Neural cell (in vitro differentiated cells): ENCODE measurements around the gene SMTNL2. TPM values are rescaled to one million over a fixed set of nuclear protein-coding genes. Genes with fewer than 3 reads are reported as not detected.

ENCODE experiments used
- H2AFZ ChIP-seq: fragments of 200-600, 300-800 bp; sonication (generic), shearing (Covaris generic); 2 replicates; pipeline ENCODE4 v1.6.0; 2014; ENCODE audit warnings: low read depth, mild to moderate bottlenecking, antibody characterized with exemption, low read length, moderate library complexity
- H3F3A ChIP-seq: fragments of 200-600 bp; shearing (Covaris generic); 2 replicates; pipeline ENCODE4 v1.6.1; 2016; ENCODE audit warnings: mild to moderate bottlenecking, moderate library complexity, mixed read lengths, antibody characterized with exemption, low read length; ENCODE audit not compliant: insufficient read depth, poor library complexity, severe bottlenecking
- H3K27ac ChIP-seq: fragments of 200-600, 300-800 bp; sonication (generic), shearing (Covaris generic); 2 replicates; pipeline ENCODE4 v1.5.1; 2014; ENCODE audit warnings: mild to moderate bottlenecking, low read length, moderate library complexity
- H3K27me3 ChIP-seq: fragments of 300-800, 200-600 bp; sonication (generic), shearing (Covaris generic); 2 replicates; pipeline ENCODE4 v1.6.0; 2014; ENCODE audit warnings: mild to moderate bottlenecking, low read depth, low read length, moderate library complexity; ENCODE audit not compliant: insufficient read depth
- H3K36me3 ChIP-seq: fragments of 300-800, 200-600 bp; sonication (generic), shearing (Covaris generic); 2 replicates; pipeline ENCODE4 v1.5.1; 2014; ENCODE audit warnings: mild to moderate bottlenecking, antibody characterized with exemption, low read length, moderate library complexity; ENCODE audit not compliant: insufficient read depth
- H3K4me2 ChIP-seq: fragments of 300-800, 200-600 bp; sonication (generic), shearing (Covaris generic); 2 replicates; pipeline ENCODE4 v1.6.0; 2014; ENCODE audit warnings: mild to moderate bottlenecking, low read length
- H3K4me3 ChIP-seq: fragments of 300-800, 200-600 bp; sonication (generic), shearing (Covaris generic); 2 replicates; pipeline ENCODE4 v1.5.1; 2014; ENCODE audit warnings: mild to moderate bottlenecking, low read length, moderate library complexity
- H3K79me2 ChIP-seq: fragments of 200-600 bp; shearing (Covaris generic); replicated peaks from 2 replicates; pipeline ENCODE4 v1.6.0; 2014; ENCODE audit warnings: mild to moderate bottlenecking, low read length, moderate library complexity; ENCODE audit not compliant: insufficient read depth
- H3K9ac ChIP-seq: fragments of 300-800, 200-600 bp; sonication (generic), shearing (Covaris generic); 2 replicates; pipeline ENCODE4 v1.6.1; 2016; ENCODE audit warnings: mild to moderate bottlenecking, low read length, mixed read lengths
- H3K9me2 ChIP-seq: fragments of 200-600 bp; shearing (Covaris generic); 2 replicates; pipeline ENCODE4 v1.6.1; 2016; ENCODE audit warnings: mild to moderate bottlenecking, low read length, mixed read lengths; ENCODE audit not compliant: insufficient read depth
- H3K9me3 ChIP-seq: fragments of 200-600, 300-800 bp; sonication (generic), shearing (Covaris generic); 2 replicates; pipeline ENCODE4 v1.6.1; 2016; ENCODE audit warnings: mild to moderate bottlenecking, mixed run types, low read length, moderate library complexity, mixed read lengths
- H4K20me1 ChIP-seq: fragments of 200-600 bp; shearing (Covaris generic); 2 replicates; pipeline ENCODE4 v1.6.1; 2016; ENCODE audit warnings: mild to moderate bottlenecking, mixed run types; ENCODE audit not compliant: insufficient read depth
- EP300 ChIP-seq: fragments of 450-650 bp; conservative IDR thresholded peaks from 2 replicates; pipeline ENCODE4 v1.6.1; 2014; ENCODE audit warnings: antibody characterized with exemption, mild to moderate bottlenecking, moderate library complexity; ENCODE audit not compliant: poor library complexity, severe bottlenecking
- EZH2 ChIP-seq: fragments of 200-600, 300-800 bp; shearing (Covaris generic), sonication (generic); IDR thresholded peaks from 2 replicates; pipeline ENCODE4 v1.6.1; 2014; ENCODE audit warnings: antibody characterized with exemption, low read length, borderline replicate concordance, mild to moderate bottlenecking; ENCODE audit not compliant: insufficient read depth, poor library complexity, severe bottlenecking
- MXI1 ChIP-seq: fragments of 450-650 bp; conservative IDR thresholded peaks from 2 replicates; pipeline ENCODE4 v1.6.1; 2014; ENCODE audit warnings: antibody characterized with exemption, mild to moderate bottlenecking; ENCODE audit not compliant: poor library complexity, severe bottlenecking
- POLR2AphosphoS5 ChIP-seq: IDR thresholded peaks from 2 replicates; pipeline ENCODE4 v1.6.1; 2012
- RAD21 ChIP-seq: fragments of 450-650 bp; conservative IDR thresholded peaks from 2 replicates; pipeline ENCODE4 v1.6.1; 2014; ENCODE audit warnings: antibody characterized with exemption, mild to moderate bottlenecking, moderate library complexity
- SMC3 ChIP-seq: fragments of 450-650 bp; conservative IDR thresholded peaks from 2 replicates; pipeline ENCODE4 v1.6.1; 2014; ENCODE audit warnings: antibody characterized with exemption, mild to moderate bottlenecking, moderate library complexity; ENCODE audit not compliant: poor library complexity
- TAF1 ChIP-seq: IDR thresholded peaks from 2 replicates; pipeline ENCODE4 v1.6.1; 2012; ENCODE audit warnings: low read depth
- polyA plus RNA-seq: library from polyadenylated mRNA; depleted of rRNA; stranded (reverse); fragments of >200 nt; gene quantifications from 2 replicates; pipeline ENCODE4 v1.2.3, GENCODE V29; 2014
- TF ChIP-seq, protein P1 (sequence below): IDR thresholded peaks from 2 replicates; pipeline ENCODE4 v1.6.1; 2012; ENCODE audit warnings: borderline replicate concordance
- TF ChIP-seq, protein P2 (sequence below): fragments of 450-650 bp; IDR thresholded peaks from 2 replicates; pipeline ENCODE4 v1.5.1; 2014; ENCODE audit warnings: antibody characterized with exemption, mild to moderate bottlenecking, moderate library complexity; ENCODE audit not compliant: poor library complexity, severe bottlenecking

The SMTNL2 gene
- polyA plus RNA-seq, 1 donor from 2014 or later: 0.81 TPM

DNA sequence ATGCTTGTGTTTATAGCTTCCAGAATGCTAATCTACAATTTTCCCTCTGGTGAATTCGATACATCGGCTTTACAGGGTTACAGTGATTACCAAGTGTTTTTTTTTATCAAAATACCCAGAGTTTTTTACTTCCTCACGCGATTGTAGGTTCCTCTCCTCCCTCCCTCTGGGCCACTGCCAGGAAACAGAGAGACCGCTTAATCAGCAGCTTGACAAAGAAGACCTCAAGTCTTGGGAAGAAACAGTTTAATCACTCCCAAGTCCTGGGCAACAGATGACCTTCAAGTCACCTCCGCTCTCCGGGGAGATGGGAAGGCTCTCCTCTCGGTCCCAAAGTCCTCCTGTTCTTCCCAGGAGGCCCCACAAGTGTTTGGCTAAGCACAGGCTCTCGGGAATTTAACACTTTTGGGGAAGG, 23.5 kb downstream of the SMTNL2 start:
- Histone ChIP-seq H3K27ac (no peak overlapping the region), H3F3A (no peaks in the 10 kb centered on the region), H3K9ac (no peak overlapping the region), H4K20me1 (no peaks in the 10 kb centered on the region), H3K79me2 (no peaks in the 10 kb centered on the region), H3K36me3 (no peaks in the 10 kb centered on the region), H3K9me3 (no peaks in the 10 kb centered on the region), H2AFZ (no peak overlapping the region), H3K27me3 (no peaks in the 10 kb centered on the region), H3K4me2 (no peak overlapping the region), H3K9me2 (no peaks in the 10 kb centered on the region), H3K4me3 (no peak overlapping the region)
- TF ChIP-seq, protein P1, sequence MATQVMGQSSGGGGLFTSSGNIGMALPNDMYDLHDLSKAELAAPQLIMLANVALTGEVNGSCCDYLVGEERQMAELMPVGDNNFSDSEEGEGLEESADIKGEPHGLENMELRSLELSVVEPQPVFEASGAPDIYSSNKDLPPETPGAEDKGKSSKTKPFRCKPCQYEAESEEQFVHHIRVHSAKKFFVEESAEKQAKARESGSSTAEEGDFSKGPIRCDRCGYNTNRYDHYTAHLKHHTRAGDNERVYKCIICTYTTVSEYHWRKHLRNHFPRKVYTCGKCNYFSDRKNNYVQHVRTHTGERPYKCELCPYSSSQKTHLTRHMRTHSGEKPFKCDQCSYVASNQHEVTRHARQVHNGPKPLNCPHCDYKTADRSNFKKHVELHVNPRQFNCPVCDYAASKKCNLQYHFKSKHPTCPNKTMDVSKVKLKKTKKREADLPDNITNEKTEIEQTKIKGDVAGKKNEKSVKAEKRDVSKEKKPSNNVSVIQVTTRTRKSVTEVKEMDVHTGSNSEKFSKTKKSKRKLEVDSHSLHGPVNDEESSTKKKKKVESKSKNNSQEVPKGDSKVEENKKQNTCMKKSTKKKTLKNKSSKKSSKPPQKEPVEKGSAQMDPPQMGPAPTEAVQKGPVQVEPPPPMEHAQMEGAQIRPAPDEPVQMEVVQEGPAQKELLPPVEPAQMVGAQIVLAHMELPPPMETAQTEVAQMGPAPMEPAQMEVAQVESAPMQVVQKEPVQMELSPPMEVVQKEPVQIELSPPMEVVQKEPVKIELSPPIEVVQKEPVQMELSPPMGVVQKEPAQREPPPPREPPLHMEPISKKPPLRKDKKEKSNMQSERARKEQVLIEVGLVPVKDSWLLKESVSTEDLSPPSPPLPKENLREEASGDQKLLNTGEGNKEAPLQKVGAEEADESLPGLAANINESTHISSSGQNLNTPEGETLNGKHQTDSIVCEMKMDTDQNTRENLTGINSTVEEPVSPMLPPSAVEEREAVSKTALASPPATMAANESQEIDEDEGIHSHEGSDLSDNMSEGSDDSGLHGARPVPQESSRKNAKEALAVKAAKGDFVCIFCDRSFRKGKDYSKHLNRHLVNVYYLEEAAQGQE: no peak
- TF ChIP-seq, protein P2, sequence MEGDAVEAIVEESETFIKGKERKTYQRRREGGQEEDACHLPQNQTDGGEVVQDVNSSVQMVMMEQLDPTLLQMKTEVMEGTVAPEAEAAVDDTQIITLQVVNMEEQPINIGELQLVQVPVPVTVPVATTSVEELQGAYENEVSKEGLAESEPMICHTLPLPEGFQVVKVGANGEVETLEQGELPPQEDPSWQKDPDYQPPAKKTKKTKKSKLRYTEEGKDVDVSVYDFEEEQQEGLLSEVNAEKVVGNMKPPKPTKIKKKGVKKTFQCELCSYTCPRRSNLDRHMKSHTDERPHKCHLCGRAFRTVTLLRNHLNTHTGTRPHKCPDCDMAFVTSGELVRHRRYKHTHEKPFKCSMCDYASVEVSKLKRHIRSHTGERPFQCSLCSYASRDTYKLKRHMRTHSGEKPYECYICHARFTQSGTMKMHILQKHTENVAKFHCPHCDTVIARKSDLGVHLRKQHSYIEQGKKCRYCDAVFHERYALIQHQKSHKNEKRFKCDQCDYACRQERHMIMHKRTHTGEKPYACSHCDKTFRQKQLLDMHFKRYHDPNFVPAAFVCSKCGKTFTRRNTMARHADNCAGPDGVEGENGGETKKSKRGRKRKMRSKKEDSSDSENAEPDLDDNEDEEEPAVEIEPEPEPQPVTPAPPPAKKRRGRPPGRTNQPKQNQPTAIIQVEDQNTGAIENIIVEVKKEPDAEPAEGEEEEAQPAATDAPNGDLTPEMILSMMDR: no peak
- no peak for TF ChIP-seq EZH2
- no peak for TF ChIP-seq MXI1
- no peak for TF ChIP-seq RAD21
- no peak for TF ChIP-seq TAF1
- TF ChIP-seq POLR2AphosphoS5: no peak
- TF ChIP-seq EP300: no peak
- TF ChIP-seq SMC3: no peak

DNA sequence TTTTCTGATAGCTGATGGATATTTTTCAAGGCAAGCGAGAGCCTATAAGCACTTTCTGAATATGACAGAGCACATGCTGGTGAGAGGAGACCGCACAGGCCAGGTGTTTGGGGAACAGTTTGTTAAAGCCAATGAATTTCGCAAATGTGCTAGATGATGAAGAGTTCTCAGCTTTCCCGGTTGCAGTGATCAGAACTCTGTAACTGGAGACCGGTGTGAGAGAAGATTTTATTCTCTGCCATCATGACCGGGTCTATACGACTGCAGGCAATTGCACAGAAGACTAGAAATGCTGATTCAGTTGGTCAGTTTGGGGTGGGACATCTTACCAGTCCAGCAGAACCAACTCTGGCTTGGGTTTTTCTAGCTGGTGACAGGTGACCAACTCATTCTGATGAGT, 25.4 kb downstream of the SMTNL2 start:
- Histone ChIP-seq H3F3A (no peaks in the 10 kb centered on the region), H3K9me2 (no peaks in the 10 kb centered on the region), H3K79me2 (no peaks in the 10 kb centered on the region), H3K9me3 (no peaks in the 10 kb centered on the region), H4K20me1 (no peaks in the 10 kb centered on the region), H2AFZ (no peak overlapping the region), H3K4me3 (no peak overlapping the region), H3K27ac (no peak overlapping the region), H3K9ac (no peak overlapping the region), H3K27me3 (no peaks in the 10 kb centered on the region), H3K36me3 (no peaks in the 10 kb centered on the region), H3K4me2 (no peak overlapping the region)
- TF ChIP-seq RAD21 (no peak), SMC3 (no peak), EZH2 (no peak), MXI1 (no peak), POLR2AphosphoS5 (no peak), EP300 (no peak), TAF1 (no peak)
- TF ChIP-seq, protein P1: no peak
- TF ChIP-seq, protein P2: no peak
